ENCODE data around the gene SARS2. TPM values are rescaled to one million over a fixed set of nuclear protein-coding genes. Genes with fewer than 3 reads are reported as not detected.

SARS2 gene
- total RNA-seq, 1 experiment from 2014 or later = 26.7 TPM

GRCh38 chr19:38908911-38909310 is 21.7 kb downstream of the SARS2 start:
- H3K4me1 ChIP-seq (ENCODE audit: insufficient read depth, low read length) = no peaks in the 10 kb centered on the region
- DNase-seq (no peak), ATAC-seq (no peak)
- H3K9me2 ChIP-seq (replicated peaks; ENCODE audit: low read length) = no peaks in the 10 kb centered on the region
- no peak overlapping the region for H3K27ac ChIP-seq (ENCODE audit: low read length)
- H3K27me3 ChIP-seq (ENCODE audit: low read length) = no peaks in the 10 kb centered on the region
- intact Hi-C loops (cut with micrococcal nuclease) = no loop called here
- no peaks in the 10 kb centered on the region for H3K9me3 ChIP-seq (ENCODE audit: low read length)
- no peaks in the 10 kb centered on the region for H3F3A ChIP-seq (ENCODE audit: low read length, unreplicated experiment)
- H3K9ac ChIP-seq (ENCODE audit: low read length) = no peak overlapping the region
- no peaks in the 10 kb centered on the region for H3K79me2 ChIP-seq (ENCODE audit: low read length)
- no peaks in the 10 kb centered on the region for H3K36me3 ChIP-seq (ENCODE audit: low read depth, low read length)
- no peaks in the 10 kb centered on the region for H4K20me1 ChIP-seq (ENCODE audit: low read length)
- H2AFZ ChIP-seq (ENCODE audit: low read length) = no peak overlapping the region
- ChIA-PET CTCF (interaction anchor here (0.6 kb wide), 1 partner anchor 21 kb away, joined by 4 read pairs; no protein-coding TSS in a partner anchor), POLR2A (ENCODE audit: unreplicated experiment) (no interaction called here)
- no peak overlapping the region for H3K4me2 ChIP-seq (ENCODE audit: low read length)
- no peak overlapping the region for H3K4me3 ChIP-seq (ENCODE audit: low read length)
- no peak for TF ChIP-seq EZH2 (IDR thresholded peaks at IDR 0.05; ENCODE audit: low read length, unreplicated experiment)
- no peak for TF ChIP-seq EZH2phosphoT487 (IDR thresholded peaks at IDR 0.05; ENCODE audit: borderline replicate concordance, low read length)
- TF ChIP-seq CTCF (conservative IDR thresholded peaks at IDR 0.05; ENCODE audit: low read depth, low read length) = no peak
- no TSS peak for BruUV-seq (replicated peaks)

- Histone ChIP-seq H2AFZ (ENCODE audit: low read length) (no peak overlapping the region), H3K4me2 (ENCODE audit: low read length) (no peak overlapping the region), H3K27ac (ENCODE audit: low read length) (no peak overlapping the region), H3K4me1 (ENCODE audit: insufficient read depth, low read length) (no peaks in the 10 kb centered on the region), H3K9me2 (replicated peaks; ENCODE audit: low read length) (no peaks in the 10 kb centered on the region), H4K20me1 (ENCODE audit: low read length) (no peaks in the 10 kb centered on the region), H3K9ac (ENCODE audit: low read length) (no peak overlapping the region), H3K36me3 (ENCODE audit: low read depth, low read length) (no peaks in the 10 kb centered on the region), H3K4me3 (ENCODE audit: low read length) (no peak overlapping the region), H3K27me3 (ENCODE audit: low read length) (no peaks in the 10 kb centered on the region), H3K79me2 (ENCODE audit: low read length) (no peaks in the 10 kb centered on the region), H3K9me3 (ENCODE audit: low read length) (no peaks in the 10 kb centered on the region), H3F3A (ENCODE audit: low read length, unreplicated experiment) (no peaks in the 10 kb centered on the region)
- CTCF ChIA-PET = no interaction called here
- ATAC-seq (no peak), DNase-seq (no peak)
- intact Hi-C loops (cut with micrococcal nuclease) = no loop called here
- no peak for TF ChIP-seq EZH2phosphoT487 (IDR thresholded peaks at IDR 0.05; ENCODE audit: borderline replicate concordance, low read length)
- POLR2A ChIA-PET (ENCODE audit: unreplicated experiment) = no interaction called here
- no TSS peak for BruUV-seq (replicated peaks)
Observed at GRCh38 chr19:38907670-38908069, 22.9 kb downstream of the SARS2 start.

GRCh38 chr19:38907227-38907626 is 23.3 kb downstream of the SARS2 start:
- Histone ChIP-seq H3K9ac (ENCODE audit: low read length) (no peak overlapping the region), H3K27ac (ENCODE audit: low read length) (no peak overlapping the region), H3K4me2 (ENCODE audit: low read length) (no peak overlapping the region), H3K4me3 (ENCODE audit: low read length) (no peak overlapping the region), H3K9me2 (replicated peaks; ENCODE audit: low read length) (no peaks in the 10 kb centered on the region), H4K20me1 (ENCODE audit: low read length) (no peaks in the 10 kb centered on the region), H2AFZ (ENCODE audit: low read length) (no peak overlapping the region), H3K4me1 (ENCODE audit: insufficient read depth, low read length) (no peaks in the 10 kb centered on the region), H3K36me3 (ENCODE audit: low read depth, low read length) (no peaks in the 10 kb centered on the region), H3K79me2 (ENCODE audit: low read length) (no peaks in the 10 kb centered on the region), H3K27me3 (ENCODE audit: low read length) (no peaks in the 10 kb centered on the region), H3F3A (ENCODE audit: low read length, unreplicated experiment) (no peaks in the 10 kb centered on the region), H3K9me3 (ENCODE audit: low read length) (no peaks in the 10 kb centered on the region)
- DNase-seq (no peak), ATAC-seq (no peak)
- TF ChIP-seq EZH2phosphoT487 (IDR thresholded peaks at IDR 0.05; ENCODE audit: borderline replicate concordance, low read length) = no peak
- TF ChIP-seq EZH2 (IDR thresholded peaks at IDR 0.05; ENCODE audit: low read length, unreplicated experiment) = no peak
- no peak for TF ChIP-seq CTCF (conservative IDR thresholded peaks at IDR 0.05; ENCODE audit: low read depth, low read length)
- no TSS peak for BruUV-seq (replicated peaks)
- ChIA-PET POLR2A (ENCODE audit: unreplicated experiment) (no interaction called here), CTCF (no interaction called here)
- intact Hi-C loops (cut with micrococcal nuclease) = no loop called here

All from PC-3 (cell line).